ENCODE measurements around the gene ACAP3.
A peak's percentile ranks its signal among the peaks of the same experiment; 100 is the strongest.

DNA sequence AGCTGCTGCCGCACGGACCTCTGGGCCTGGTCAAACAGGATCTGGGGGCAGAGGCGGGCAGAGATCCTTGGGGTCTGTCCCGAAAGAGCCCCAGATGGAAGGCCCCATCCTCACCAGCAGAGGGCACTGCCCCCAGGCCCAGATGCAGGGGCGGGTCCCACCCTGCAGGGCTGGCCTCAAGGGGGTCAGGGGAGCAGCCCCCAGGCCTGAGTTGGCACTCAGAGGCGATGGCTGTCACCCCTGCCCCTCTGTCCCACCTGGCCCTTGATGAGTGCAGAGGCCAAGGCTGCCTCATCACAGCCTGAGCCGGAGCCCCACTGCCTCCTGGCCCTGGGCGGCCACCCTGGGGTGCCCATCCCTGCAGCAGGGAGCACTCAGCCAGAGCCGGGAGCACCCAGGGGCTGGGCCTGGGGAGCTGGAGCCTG is 5.7 kb downstream of the ACAP3 start:
- TF ChIP-seq CTCF (IDR thresholded peaks at IDR 0.05) (peak; percentile 30; the same call in 1 of the 3 replicates), MAZ (IDR thresholded peaks at IDR 0.05; ENCODE audit: borderline replicate concordance, low read depth, low read length) (no peak), MAFK (IDR thresholded peaks at IDR 0.05; ENCODE audit: partially characterized antibody) (no peak), POLR2A (IDR thresholded peaks at IDR 0.05; ENCODE audit: low read length) (no peak), TP53 (CRISPR knock-in tag; IDR thresholded peaks at IDR 0.05) (no peak), NPAS2 (CRISPR knock-in tag; IDR thresholded peaks at IDR 0.05; ENCODE audit: borderline replicate concordance) (no peak), EP300 (IDR thresholded peaks at IDR 0.05) (no peak), RARB (CRISPR knock-in tag; IDR thresholded peaks at IDR 0.05) (no peak)
- TF ChIP-seq, protein P1, sequence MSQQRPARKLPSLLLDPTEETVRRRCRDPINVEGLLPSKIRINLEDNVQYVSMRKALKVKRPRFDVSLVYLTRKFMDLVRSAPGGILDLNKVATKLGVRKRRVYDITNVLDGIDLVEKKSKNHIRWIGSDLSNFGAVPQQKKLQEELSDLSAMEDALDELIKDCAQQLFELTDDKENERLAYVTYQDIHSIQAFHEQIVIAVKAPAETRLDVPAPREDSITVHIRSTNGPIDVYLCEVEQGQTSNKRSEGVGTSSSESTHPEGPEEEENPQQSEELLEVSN (IDR thresholded peaks at IDR 0.05; ENCODE audit: borderline replicate concordance, low read depth), result no peak
- TF ChIP-seq, protein P2, sequence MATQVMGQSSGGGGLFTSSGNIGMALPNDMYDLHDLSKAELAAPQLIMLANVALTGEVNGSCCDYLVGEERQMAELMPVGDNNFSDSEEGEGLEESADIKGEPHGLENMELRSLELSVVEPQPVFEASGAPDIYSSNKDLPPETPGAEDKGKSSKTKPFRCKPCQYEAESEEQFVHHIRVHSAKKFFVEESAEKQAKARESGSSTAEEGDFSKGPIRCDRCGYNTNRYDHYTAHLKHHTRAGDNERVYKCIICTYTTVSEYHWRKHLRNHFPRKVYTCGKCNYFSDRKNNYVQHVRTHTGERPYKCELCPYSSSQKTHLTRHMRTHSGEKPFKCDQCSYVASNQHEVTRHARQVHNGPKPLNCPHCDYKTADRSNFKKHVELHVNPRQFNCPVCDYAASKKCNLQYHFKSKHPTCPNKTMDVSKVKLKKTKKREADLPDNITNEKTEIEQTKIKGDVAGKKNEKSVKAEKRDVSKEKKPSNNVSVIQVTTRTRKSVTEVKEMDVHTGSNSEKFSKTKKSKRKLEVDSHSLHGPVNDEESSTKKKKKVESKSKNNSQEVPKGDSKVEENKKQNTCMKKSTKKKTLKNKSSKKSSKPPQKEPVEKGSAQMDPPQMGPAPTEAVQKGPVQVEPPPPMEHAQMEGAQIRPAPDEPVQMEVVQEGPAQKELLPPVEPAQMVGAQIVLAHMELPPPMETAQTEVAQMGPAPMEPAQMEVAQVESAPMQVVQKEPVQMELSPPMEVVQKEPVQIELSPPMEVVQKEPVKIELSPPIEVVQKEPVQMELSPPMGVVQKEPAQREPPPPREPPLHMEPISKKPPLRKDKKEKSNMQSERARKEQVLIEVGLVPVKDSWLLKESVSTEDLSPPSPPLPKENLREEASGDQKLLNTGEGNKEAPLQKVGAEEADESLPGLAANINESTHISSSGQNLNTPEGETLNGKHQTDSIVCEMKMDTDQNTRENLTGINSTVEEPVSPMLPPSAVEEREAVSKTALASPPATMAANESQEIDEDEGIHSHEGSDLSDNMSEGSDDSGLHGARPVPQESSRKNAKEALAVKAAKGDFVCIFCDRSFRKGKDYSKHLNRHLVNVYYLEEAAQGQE (IDR thresholded peaks at IDR 0.05), result no peak
